ENCODE measurements around the gene CPNE7.

- TF ChIP-seq CTCF (IDR thresholded peaks at IDR 0.05; ENCODE audit: low read depth, low read length, poor library complexity, severe bottlenecking) (no peak), EZH2phosphoT487 (IDR thresholded peaks at IDR 0.05; ENCODE audit: borderline replicate concordance, low read length) (no peak)
Observed at GRCh38 chr16:89548344-89549006, 27.1 kb upstream of the CPNE7 start.

Data from DOHH2 (cell line).